ENCODE data around the gene TRAF3IP1.

- TF ChIP-seq CTCF (IDR thresholded peaks at IDR 0.05) (no peak), EZH2phosphoT487 (IDR thresholded peaks at IDR 0.05) (no peak), EZH2 (IDR thresholded peaks at IDR 0.05) (no peak)
These were observed 15.8 kb downstream of the TRAF3IP1 start for GRCh38 chr2:238336151-238336550.
